ENCODE measurements around the gene NDUFAF8. TPM values are rescaled to one million over a fixed set of nuclear protein-coding genes. Genes with fewer than 3 reads are reported as not detected.

NDUFAF8 gene
- total and polyA plus RNA-seq, 3 donors from 2014 or later: 61.1 to 63.4 (median 62.5) TPM

DNA sequence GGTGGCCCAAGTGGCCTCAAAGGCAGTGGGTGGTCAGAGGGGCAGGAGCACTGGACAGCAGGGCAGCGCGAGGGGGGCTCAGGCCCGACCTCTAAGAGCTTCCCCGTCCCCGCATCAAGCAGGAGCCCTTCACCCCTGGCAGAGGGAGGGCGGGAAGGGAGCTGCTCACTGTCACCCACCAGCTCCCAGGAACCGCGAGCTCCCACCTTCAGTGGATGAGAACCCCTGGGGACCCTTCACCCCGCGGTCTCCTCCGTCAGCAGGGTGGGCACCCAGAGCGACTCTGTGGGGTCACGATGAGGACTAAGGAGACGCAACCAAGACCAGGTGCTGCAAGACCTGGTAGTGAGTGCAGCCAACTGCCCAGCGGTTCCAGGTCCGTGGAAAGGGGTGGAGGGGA, 30.0 kb upstream of the NDUFAF8 start:
- Histone ChIP-seq H3K36me3 (ENCODE audit: low read depth, missing control alignments) (no peaks in the 10 kb centered on the region), H3K4me1 (no peaks in the 10 kb centered on the region), H3K27ac (no peak overlapping the region), H3K27me3 (no peaks in the 10 kb centered on the region), H3K9me3 (no peaks in the 10 kb centered on the region), H3K4me3 (no peak overlapping the region)
- DNase-seq: no peak
- TF ChIP-seq POLR2A (IDR thresholded peaks at IDR 0.05): no peak
- TF ChIP-seq, protein P1, sequence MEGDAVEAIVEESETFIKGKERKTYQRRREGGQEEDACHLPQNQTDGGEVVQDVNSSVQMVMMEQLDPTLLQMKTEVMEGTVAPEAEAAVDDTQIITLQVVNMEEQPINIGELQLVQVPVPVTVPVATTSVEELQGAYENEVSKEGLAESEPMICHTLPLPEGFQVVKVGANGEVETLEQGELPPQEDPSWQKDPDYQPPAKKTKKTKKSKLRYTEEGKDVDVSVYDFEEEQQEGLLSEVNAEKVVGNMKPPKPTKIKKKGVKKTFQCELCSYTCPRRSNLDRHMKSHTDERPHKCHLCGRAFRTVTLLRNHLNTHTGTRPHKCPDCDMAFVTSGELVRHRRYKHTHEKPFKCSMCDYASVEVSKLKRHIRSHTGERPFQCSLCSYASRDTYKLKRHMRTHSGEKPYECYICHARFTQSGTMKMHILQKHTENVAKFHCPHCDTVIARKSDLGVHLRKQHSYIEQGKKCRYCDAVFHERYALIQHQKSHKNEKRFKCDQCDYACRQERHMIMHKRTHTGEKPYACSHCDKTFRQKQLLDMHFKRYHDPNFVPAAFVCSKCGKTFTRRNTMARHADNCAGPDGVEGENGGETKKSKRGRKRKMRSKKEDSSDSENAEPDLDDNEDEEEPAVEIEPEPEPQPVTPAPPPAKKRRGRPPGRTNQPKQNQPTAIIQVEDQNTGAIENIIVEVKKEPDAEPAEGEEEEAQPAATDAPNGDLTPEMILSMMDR (IDR thresholded peaks at IDR 0.05): no peak
- WGBS, 2 donors: 87 to 90% methylated on average over 3 to 16 of the region's 16 CpGs
- intact Hi-C loops (cut with DNase I; ENCODE audit: low total_unique reads): no loop called here

DNA sequence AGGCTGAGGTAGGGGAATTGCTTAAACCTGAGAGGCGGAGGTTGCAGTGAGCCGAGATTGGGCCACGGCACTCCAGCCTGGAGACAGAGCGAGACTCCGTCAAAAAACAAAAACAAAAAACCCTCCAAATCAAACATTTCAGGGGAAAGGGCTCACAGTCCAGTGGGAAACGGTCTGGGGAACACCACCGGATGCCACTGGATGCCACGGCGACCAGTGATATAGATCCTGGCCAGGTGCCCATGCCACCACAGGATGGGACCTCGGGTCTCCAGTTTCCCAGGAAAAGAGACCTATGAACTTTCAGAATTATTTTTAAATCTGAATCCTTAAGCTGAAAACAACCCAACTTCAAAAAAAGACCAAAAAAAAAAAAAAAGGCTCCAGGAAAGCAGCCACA, 28.7 kb upstream of the NDUFAF8 start:
- TF ChIP-seq POLR2A (IDR thresholded peaks at IDR 0.05): no peak
- TF ChIP-seq, protein P1 (IDR thresholded peaks at IDR 0.05): no peak
- Histone ChIP-seq H3K9me3 (no peaks in the 10 kb centered on the region), H3K27me3 (no peaks in the 10 kb centered on the region), H3K27ac (no peak overlapping the region), H3K4me1 (no peaks in the 10 kb centered on the region), H3K4me3 (no peak overlapping the region), H3K36me3 (ENCODE audit: low read depth, missing control alignments) (no peaks in the 10 kb centered on the region)
- intact Hi-C loops (cut with DNase I; ENCODE audit: low total_unique reads): no loop called here
- 81 to 84% methylated on average over 10 of the region's 10 CpGs for whole genome bisulfite sequencing, 2 donors
- DNase-seq: no peak

GRCh38 chr17:81210868-81211267, 28.2 kb upstream of the NDUFAF8 start:
- H3K4me3 ChIP-seq: no peak overlapping the region
- no peak for DNase-seq
- 67 to 72% methylated on average over 13 to 14 of the region's 14 CpGs for WGBS, 2 donors
- H3K27ac ChIP-seq: no peak overlapping the region
- no peak for TF ChIP-seq POLR2A (IDR thresholded peaks at IDR 0.05)
- TF ChIP-seq, protein P1 (IDR thresholded peaks at IDR 0.05): no peak
- no peaks in the 10 kb centered on the region for H3K4me1 ChIP-seq
- H3K9me3 ChIP-seq: no peaks in the 10 kb centered on the region
- H3K27me3 ChIP-seq: no peaks in the 10 kb centered on the region
- H3K36me3 ChIP-seq (ENCODE audit: low read depth, missing control alignments): no peaks in the 10 kb centered on the region
- intact Hi-C loops (cut with DNase I; ENCODE audit: low total_unique reads): no loop called here

- intact Hi-C loops (cut with DNase I; ENCODE audit: low total_unique reads): no loop called here
- Histone ChIP-seq H3K27ac (no peak overlapping the region), H3K27me3 (no peaks in the 10 kb centered on the region), H3K9me3 (no peaks in the 10 kb centered on the region), H3K4me3 (no peak overlapping the region), H3K36me3 (ENCODE audit: low read depth, missing control alignments) (no peaks in the 10 kb centered on the region), H3K4me1 (no peaks in the 10 kb centered on the region)
- no peak for TF ChIP-seq POLR2A (IDR thresholded peaks at IDR 0.05)
- TF ChIP-seq, protein P1 (IDR thresholded peaks at IDR 0.05): no peak
- 89 to 90% methylated on average over 5 to 9 of the region's 9 CpGs for WGBS, 2 donors
- DNase-seq: no peak
These were observed 26.8 kb upstream of the NDUFAF8 start for GRCh38 chr17:81212365-81212764.

DNA sequence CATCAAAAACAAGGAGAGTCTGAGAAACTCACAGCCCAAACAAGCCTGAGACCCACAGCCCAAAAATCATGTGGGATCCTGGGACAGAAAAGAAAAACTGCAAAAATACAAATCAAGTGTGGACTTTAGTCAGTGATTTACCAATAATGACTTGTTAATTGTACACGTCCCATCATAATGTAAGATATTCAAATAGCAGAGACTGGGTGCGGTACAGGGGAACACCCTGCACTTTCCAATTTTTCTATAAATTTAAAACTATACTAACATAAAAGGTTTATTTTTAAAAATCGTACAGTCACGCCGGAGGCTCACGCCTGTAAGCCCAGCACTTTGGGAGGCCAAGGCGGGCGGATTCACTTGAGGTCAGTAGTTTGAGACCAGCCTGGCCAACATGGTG, 25.1 kb upstream of the NDUFAF8 start:
- H3K4me3 ChIP-seq: no peak overlapping the region
- no peaks in the 10 kb centered on the region for H3K27me3 ChIP-seq
- 92 to 94% methylated on average over 8 of the region's 8 CpGs for WGBS, 2 donors
- H3K9me3 ChIP-seq: no peaks in the 10 kb centered on the region
- H3K27ac ChIP-seq: no peak overlapping the region
- H3K4me1 ChIP-seq: no peaks in the 10 kb centered on the region
- intact Hi-C loops (cut with DNase I; ENCODE audit: low total_unique reads): no loop called here
- TF ChIP-seq, protein P1 (IDR thresholded peaks at IDR 0.05): no peak
- TF ChIP-seq POLR2A (IDR thresholded peaks at IDR 0.05): no peak
- no peaks in the 10 kb centered on the region for H3K36me3 ChIP-seq (ENCODE audit: low read depth, missing control alignments)
- no peak for DNase-seq
